AG04449 (cell line): ENCODE results near the gene NEK11.
A peak's percentile ranks its signal among the peaks of the same experiment; 100 is the strongest.

Experiments
- CTCF ChIA-PET: fragments of 350-600 bp; formaldehyde crosslinking; extraction: SDS; loops from one replicate; lab custom pipeline; 2021; ENCODE audit warnings: antibody characterized with exemption; lab: Yijun Ruan, JAX
- POLR2A ChIA-PET: fragments of 400-600, 350-600 bp; formaldehyde crosslinking; extraction: SDS; loops from one replicate; lab custom pipeline; 2020; ENCODE audit warnings: antibody characterized with exemption, inconsistent platforms; lab: Yijun Ruan, JAX
- DNase-seq: peaks from one replicate; pipeline ENCODE4 v3.0.0-alpha.2; 2010; ENCODE audit warnings: low read depth, low spot score
- H3K4me3 ChIP-seq: 2 replicates; pipeline ENCODE4 v1.5.1; 2011; ENCODE audit warnings: low read depth, mild to moderate bottlenecking, control low read depth, low read length
- TF ChIP-seq, protein P1 (sequence below): IDR thresholded peaks from one replicate; pipeline ENCODE4 v1.5.1; 2011; ENCODE audit warnings: mild to moderate bottlenecking, moderate library complexity, low read length, control low read depth, inconsistent platforms; ENCODE audit not compliant: insufficient read depth; ENCODE audit errors: missing control alignments

Gene NEK11, protein sequence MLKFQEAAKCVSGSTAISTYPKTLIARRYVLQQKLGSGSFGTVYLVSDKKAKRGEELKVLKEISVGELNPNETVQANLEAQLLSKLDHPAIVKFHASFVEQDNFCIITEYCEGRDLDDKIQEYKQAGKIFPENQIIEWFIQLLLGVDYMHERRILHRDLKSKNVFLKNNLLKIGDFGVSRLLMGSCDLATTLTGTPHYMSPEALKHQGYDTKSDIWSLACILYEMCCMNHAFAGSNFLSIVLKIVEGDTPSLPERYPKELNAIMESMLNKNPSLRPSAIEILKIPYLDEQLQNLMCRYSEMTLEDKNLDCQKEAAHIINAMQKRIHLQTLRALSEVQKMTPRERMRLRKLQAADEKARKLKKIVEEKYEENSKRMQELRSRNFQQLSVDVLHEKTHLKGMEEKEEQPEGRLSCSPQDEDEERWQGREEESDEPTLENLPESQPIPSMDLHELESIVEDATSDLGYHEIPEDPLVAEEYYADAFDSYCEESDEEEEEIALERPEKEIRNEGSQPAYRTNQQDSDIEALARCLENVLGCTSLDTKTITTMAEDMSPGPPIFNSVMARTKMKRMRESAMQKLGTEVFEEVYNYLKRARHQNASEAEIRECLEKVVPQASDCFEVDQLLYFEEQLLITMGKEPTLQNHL

DNA sequence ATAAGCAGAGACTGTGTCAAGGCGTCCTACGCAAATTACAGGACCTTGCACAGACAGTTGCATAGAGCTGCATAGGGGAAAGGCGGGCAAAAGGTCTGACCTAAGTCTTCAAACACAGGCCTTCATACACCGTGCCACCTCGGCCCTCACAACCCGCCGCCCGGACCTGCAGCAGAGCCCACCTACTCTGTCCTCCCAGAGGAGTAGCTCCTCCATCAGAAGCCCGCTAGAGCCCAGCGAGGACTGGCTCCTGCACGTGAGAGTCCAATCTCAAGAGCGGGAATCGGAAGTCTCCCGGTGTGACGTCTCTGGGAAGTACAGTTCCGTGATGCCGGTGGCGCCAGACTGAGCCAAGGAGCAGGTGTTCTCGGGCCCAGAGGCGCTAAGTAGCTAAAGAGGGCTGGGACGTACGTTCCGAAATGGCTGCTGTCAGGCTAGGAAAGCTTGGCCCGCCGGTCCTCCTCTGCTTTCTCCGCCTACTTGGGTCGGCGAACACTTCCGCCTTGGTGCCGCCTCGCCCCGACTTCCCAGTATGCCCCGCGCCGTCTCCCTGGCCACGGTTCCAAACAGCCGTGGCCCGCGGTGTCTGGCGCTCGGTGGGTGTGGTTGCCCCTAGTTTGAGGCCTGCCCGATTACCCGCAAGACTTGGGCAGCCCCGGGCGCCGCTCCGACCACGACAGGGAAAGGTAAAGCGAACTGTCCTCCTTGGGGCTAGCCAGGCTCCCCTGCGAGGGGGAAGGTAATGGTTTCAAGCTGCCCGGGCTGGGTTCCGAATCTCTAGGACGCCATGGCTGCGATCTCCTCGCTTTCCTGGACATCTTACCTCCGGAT lies at the start of gene NEK11, which contains the start of gene ASTE1:
TSS of gene NEK11 (plus strand) at position 557 of the 831 bp plus-strand sequence. CDS start 2,832 bp downstream, outside the sequence.
TSS of gene ASTE1 (minus strand) at position 505 of the 831 bp plus-strand sequence. CDS start 1,519 bp downstream, outside the sequence.
- ChIA-PET POLR2A (interaction anchor here (0.9 to 1.4 kb wide), 3 partner anchors 11 to 473 kb away, joined by 3 to 9 read pairs (median 3); partner anchors contain the start of gene ATP2C1), CTCF (interaction anchor here (1.3 to 1.6 kb wide), 3 partner anchors 11 to 13 kb away, joined by 3 to 8 read pairs (median 5); no protein-coding TSS in a partner anchor)
- TF ChIP-seq, protein P1, sequence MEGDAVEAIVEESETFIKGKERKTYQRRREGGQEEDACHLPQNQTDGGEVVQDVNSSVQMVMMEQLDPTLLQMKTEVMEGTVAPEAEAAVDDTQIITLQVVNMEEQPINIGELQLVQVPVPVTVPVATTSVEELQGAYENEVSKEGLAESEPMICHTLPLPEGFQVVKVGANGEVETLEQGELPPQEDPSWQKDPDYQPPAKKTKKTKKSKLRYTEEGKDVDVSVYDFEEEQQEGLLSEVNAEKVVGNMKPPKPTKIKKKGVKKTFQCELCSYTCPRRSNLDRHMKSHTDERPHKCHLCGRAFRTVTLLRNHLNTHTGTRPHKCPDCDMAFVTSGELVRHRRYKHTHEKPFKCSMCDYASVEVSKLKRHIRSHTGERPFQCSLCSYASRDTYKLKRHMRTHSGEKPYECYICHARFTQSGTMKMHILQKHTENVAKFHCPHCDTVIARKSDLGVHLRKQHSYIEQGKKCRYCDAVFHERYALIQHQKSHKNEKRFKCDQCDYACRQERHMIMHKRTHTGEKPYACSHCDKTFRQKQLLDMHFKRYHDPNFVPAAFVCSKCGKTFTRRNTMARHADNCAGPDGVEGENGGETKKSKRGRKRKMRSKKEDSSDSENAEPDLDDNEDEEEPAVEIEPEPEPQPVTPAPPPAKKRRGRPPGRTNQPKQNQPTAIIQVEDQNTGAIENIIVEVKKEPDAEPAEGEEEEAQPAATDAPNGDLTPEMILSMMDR = no peak
- no peak for DNase-seq
- peak within 1 kb of the TSS; percentile 87 for H3K4me3 ChIP-seq

DNA sequence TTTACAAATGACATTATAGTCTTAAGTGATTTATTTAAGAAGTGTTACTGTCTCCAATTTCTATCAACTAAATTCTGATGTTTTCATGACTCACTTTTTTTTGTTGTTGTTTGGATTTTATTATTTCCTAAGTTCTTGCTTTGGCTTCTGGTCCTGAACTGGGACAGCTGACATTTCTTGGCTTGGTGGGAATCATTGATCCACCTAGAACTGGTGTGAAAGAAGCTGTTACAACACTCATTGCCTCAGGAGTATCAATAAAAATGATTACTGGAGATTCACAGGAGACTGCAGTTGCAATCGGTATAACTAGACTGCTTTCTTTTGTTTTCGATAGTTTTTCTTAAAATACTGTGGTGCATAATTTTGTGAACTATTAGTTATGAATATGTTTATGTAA lies 47.6 kb upstream of the NEK11 start:
- ChIA-PET CTCF (no interaction called here), POLR2A (no interaction called here)
- no peak overlapping the region for H3K4me3 ChIP-seq
- no peak for DNase-seq
- TF ChIP-seq, protein P1 = no peak

- POLR2A ChIA-PET = no interaction called here
- TF ChIP-seq, protein P1 = no peak
- CTCF ChIA-PET = no interaction called here
- no peak for DNase-seq
- no peak overlapping the region for H3K4me3 ChIP-seq
These were observed 45.2 kb upstream of the NEK11 start for GRCh38 chr3:130981469-130981868.

DNA sequence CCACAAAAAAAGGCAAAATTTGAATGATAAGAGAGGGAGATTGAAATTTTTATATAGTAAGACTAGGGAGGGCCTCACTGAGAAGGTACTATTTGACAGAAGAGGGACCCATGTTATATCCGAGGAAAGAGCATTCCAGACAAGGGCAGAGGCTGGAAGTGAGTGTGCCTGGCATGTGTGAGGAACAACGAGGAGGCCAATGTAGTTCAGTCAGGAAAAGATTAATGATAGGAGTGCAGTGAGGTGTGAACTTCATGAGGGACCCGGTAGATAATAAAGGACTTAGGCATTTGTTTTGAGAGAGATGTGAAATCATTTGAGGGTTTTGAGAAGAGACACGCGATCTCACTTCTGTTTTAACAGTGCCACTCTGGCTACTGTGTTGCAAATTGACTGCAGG lies 36.4 kb upstream of the NEK11 start:
- no peak for DNase-seq
- POLR2A ChIA-PET = no interaction called here
- TF ChIP-seq, protein P1 = no peak
- CTCF ChIA-PET = no interaction called here
- no peak overlapping the region for H3K4me3 ChIP-seq

DNA sequence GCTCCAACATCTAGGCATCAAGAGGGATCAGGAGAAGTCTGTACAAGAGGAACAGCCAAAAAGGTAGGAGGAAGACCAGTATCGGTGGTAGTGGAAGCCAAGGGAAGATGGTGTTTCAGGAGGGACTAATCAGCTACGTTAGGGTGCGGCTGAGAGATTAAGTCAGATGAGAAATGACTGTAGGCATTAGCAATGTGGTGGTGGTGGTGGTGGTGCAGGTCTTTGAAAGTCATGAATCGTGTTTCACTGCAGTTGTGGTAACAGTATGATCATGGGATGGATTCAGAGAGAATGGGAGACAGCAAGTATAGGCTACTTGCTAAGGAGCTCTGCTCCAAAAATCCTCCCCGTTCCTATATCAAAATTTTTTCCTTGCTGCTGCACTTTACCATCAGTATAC lies 35.6 kb upstream of the NEK11 start:
- H3K4me3 ChIP-seq = no peak overlapping the region
- TF ChIP-seq, protein P1 = no peak
- DNase-seq = no peak
- ChIA-PET POLR2A (no interaction called here), CTCF (no interaction called here)
